C4-2B (cell line): Measurements from ENCODE around the gene BAHD1.

Experiments
- CTCF ChIP-seq: fragments of 450-650 bp; conservative IDR thresholded peaks from 2 replicates; pipeline ENCODE4 v1.5.1; 2017; ENCODE audit warnings: mild to moderate bottlenecking
- ZFX ChIP-seq: fragments of 450-650 bp; IDR thresholded peaks from 2 replicates; pipeline ENCODE4 v1.6.1; 2017

GRCh38 chr15:40481341-40482074 is 40.8 kb downstream of the BAHD1 start:
- no peak for TF ChIP-seq CTCF
- TF ChIP-seq ZFX: no peak
